Measurements from ENCODE around the gene GPR17.

Gene GPR17

DNA sequence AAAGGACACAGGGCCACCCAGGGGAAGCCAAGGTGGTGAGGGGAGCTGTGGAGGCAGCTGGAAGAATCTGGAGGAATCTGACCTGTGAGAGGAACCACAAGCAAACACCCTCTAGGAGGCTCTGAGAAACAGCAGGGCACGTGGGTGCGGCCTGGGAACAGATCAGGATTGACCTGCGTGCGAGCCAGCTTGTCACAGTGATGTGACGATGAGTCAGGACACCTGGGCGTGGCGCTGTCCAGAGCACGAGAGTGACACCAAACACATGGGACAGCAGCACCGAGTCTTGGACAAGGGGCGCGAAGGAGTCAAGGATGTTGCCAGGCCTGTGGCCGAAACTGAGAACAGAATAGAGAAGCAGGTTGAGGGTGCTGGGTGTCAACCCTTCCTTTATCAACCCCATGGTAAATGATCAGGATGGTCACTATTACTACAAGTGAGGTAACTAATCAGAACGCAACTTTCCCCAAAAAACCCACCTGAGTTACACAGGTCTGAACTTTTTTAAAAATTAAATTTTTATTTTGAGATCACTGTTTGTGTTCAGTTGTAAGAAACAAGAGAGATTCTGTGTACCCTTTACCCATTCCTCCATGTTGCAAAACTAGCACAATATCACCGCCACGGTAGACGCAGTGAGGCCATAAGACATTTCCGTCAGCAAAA lies 54.7 kb downstream of the GPR17 start:
- no peak for FAIRE-seq

DNA sequence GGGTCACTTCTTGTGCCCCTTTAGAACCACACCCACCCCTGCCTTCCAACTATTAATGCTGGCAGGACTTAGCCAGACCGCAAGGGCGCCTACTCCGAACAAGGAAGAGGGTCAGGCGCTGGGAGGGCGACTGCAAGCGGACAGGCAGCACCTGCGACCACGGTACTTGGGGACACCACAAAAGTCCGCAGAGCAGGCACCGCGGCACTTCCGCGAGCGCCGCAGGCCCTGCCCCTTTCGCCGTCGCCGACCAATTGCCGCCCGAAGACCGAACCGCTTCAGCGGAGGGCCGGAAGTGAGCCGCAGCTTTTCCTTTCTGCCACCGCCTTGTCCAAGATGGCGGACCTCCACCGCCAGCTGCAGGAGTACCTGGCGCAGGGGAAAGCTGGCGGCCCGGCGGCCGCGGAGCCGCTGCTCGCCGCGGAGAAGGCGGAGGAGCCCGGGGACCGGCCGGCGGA lies 55.3 kb downstream of the GPR17 start, which contains the start of gene SFT2D3:
Gene SFT2D3, plus strand, starts transcription at position 305 of the 458 bp plus-strand sequence. Its CDS starts 32 bp downstream, at position 337.
- no peak for FAIRE-seq

DNA sequence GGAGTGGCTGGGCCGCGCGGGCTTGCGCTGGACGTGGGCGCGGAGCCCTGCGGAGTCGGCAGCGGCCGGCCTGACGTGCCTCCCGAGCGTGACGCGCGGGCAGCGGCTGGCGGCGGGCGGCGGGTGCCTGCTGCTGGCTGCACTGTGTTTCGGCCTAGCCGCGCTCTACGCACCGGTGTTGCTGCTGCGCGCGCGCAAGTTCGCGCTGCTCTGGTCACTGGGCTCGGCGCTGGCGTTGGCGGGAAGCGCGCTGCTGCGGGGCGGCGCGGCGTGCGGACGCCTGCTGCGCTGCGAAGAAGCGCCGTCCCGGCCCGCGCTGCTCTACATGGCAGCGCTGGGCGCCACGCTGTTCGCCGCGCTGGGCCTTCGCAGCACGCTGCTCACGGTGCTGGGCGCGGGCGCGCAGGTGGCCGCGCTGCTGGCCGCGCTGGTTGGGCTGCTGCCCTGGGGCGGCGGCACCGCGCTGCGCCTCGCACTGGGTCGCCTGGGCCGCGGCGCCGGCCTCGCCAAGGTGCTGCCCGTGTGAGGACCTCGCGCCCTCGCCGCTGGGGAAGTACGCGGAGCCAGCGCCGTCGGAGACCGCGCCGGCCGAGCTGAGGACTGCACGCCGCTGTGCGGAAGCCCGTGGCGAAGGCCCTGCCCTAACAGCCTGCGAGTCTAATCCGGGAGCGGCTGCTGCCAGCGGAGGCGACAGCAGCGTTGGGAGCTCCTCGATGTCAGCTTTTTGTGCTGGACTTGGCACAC lies 55.9 kb downstream of the GPR17 start:
- FAIRE-seq: no peak
